HG02623 (cell line): ENCODE data around the gene UCN3.

Experiments
- ATAC-seq: cut with Tn5 transposase; IDR thresholded peaks from one replicate; pipeline ENCODE4 v1.9.1; 2021; ENCODE audit warnings: moderate library complexity; ENCODE audit not compliant: unreplicated experiment

UCN3 gene, protein sequence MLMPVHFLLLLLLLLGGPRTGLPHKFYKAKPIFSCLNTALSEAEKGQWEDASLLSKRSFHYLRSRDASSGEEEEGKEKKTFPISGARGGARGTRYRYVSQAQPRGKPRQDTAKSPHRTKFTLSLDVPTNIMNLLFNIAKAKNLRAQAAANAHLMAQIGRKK

DNA sequence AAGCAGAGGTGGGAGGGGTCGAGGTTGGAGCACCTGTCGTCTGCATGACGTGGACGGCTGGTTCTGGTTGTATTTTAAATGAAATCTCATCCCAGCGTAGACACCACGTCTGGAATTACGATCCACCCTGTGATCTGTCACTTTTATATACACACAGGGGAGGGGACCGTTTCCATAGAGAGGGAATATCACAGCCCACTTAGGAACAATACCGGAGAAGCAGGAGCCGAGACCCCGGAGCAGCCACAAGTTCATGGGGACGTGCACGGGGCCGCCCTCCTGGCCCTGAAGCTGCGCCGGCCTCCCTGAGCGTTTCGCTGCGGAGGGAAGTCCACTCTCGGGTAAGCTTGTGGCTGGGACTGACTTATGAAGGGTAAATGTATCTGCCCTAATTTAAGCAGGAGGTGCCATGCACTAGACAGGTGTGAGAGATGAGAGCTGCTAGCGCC, at the start of gene UCN3:
UCN3 (plus strand) TSS at position 77 of the 449 bp plus-strand sequence. CDS start 8,755 bp downstream, outside the sequence.
- ATAC-seq = no peak

DNA sequence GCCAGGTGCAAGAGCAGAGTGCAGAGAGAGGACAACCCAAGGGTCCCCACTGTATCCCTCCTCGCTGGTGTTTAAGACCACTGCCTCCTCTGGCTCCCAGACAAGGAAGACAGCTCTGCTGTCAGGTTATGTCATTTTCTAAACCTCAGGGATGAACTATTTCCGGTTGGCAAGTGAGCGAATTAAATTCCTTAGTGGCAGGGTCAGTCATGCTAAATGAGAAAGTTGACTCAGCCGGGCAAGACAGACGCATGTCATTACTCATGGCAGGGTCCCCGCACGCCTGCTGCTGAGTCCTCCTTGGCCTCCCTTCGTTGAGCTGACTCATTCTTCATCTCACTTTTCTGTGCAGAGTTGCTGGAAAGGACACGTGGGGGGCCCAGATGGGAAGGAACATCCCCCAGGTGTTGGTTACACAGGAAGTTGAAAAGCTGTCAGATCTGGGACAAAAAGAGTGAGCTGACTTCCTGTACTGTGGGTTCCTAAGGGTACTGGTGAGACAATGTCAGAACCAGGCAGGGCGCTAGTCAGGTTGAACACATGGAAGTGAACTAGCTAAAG, 47.1 kb upstream of the UCN3 start:
- ATAC-seq = no peak

DNA sequence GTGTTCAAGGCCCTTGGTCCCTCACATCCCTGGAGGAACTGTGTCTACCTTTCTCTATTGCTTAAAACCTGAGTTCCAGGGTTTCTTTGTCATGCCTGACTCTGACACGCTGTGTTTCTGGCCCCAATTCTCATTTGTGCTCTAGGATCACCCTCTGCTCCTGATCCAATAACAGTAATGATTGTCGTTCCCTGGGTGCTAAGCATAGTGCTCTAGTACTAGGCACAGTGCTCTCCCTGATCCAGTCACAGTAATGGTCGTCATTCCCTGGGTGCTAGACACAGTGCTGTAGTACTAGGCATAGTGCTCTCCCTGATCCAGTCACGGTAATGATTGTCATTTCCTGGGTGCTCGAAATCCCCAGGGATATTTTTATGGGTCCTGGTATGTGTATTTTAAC, 46.6 kb upstream of the UCN3 start:
- no peak for ATAC-seq

DNA sequence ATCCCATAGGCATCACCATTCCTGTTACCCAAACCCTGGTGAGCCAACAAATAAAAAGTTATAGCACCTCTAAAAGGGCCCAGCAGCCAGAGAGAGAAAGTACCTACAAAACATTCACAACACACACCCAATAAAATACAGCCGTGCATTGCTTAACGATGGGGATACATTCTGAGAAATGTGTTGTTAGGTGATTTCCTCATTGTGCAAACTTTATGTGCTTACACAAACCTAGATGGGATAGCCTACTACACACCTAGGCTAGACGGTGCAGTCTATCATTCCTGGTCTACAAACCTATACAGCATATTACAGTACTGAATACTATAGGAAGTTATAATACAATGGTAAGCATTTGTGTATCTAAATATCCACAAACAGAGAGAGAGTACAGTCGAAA, 44.9 kb upstream of the UCN3 start:
- ATAC-seq = no peak

DNA sequence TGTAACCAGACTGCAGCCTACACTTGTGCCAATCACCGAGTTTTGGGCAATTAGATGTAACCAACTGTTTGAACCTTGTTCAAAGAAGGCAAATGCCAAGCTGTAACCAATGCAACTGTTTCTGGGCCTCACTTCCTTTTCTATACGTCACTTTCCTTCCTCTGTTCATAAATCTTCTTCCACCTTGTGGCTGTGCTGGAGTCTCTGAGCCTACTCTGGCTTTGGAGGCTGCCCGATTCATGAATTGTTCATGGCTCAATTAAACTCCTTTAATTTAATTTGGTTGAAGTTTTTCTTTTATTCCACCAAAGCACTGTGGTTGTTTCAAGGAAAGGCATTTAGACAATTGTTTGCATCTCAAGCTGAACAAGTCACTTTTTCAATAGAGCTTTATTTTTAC, 43.5 kb upstream of the UCN3 start:
- ATAC-seq = no peak

DNA sequence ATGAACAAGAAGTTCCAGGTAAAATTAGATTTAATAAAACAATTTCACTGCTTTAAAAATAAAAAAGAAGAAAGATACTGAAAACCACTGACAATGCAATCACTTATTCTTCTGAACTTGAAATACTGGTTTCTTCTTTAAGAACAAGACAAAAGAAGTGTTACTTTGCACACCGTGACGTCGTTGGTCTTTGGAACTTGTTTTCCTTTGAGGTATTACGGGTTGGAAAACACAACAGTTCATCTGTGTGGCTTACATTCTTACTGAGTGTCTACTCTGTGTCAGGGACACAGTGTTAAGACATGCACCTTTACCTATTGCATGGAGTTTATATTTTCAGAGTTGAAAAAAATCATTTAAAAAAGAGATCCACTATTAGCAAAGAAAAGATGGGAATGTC, 41.3 kb upstream of the UCN3 start:
- ATAC-seq = no peak

DNA sequence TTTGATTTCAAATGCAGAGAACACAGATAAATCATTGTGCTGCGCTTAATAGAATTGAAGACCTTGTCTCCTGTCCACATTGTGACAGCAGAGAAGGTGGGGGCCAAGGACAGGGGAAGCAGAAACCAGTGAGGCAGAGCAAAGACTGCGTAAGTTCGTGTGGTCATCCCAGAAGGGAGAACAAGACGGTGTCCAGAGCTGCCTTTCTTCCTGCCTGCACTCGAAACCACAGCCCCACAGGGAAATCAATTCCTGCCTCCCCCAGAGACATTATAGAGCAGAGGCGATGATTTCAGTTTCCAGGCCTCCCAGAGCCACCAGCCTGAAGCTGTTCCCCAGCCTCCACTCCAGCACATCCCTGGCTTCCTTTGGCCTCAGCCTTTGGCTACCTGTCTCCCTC, 39.7 kb upstream of the UCN3 start:
- ATAC-seq = no peak

DNA sequence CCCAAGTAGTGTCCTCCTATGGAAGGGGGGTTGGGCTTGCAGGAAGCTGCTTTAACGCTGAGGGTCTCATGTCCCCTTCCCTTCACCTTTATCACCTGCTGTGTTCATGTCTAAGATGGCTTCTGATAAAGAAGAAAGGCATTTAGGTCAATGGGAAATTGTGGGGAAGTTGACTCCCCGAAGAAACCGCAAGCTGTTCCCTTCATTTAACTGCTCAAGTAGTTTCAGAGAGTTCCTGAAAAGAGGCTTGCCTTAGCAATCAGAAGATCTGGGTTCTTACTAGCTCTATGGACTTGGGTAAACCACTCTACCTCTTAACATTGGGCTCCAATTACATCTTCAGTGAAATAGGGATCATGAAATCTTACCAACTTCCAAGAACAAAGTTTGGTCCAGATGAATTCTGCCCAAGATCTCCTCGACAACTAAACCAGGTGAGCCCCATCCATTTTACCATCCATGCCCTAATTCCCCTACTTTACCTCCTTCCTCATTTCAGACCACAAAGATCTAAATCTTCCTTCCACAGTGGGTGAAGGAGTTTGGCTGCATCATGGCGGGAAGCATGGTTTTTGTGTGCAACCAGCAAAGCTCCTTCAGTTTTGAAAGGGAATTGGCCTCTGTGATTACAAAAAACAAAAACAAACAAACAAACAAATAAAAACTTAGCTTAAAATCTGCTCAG, 30.4 kb upstream of the UCN3 start:
- ATAC-seq = no peak

DNA sequence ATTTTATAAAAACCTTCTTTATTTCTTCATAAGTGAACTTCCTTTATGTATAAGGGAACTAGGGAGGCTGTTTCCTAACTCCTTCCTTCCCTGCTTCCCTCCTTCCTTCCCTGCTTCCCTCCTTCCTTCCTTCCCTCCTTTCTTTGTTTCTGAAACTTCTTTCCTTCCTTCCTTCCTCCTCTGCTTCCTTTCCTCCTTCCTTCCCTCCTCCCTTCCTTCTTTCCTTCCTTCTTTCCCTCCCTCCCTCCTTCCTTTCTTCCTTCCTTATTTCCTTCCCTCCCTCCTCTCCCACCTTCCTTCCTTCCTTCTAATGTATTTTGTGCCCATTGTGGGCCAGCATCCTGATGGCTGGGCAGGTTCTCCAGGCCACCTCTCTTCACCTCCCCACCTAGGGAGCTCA, 26.8 kb upstream of the UCN3 start:
- ATAC-seq = no peak

DNA sequence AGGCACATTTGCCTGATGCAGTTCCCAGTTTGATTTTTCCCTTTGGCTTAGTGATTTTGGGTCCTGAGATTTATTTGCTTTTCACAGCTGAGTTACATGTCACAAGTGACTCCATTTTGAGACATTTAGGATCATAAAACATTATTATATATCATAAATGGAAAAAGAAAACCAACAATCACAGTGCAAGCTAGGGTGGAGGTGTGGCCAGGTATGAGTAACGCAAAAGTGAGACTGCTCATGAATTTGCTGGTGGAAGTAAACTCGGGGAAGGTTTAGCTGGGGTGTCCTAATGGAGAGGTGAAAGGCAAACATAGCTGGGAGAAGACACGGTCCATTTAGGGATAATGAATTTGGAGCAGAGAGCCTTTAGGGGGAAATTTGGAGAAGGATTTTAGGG, 21.7 kb upstream of the UCN3 start:
- no peak for ATAC-seq

DNA sequence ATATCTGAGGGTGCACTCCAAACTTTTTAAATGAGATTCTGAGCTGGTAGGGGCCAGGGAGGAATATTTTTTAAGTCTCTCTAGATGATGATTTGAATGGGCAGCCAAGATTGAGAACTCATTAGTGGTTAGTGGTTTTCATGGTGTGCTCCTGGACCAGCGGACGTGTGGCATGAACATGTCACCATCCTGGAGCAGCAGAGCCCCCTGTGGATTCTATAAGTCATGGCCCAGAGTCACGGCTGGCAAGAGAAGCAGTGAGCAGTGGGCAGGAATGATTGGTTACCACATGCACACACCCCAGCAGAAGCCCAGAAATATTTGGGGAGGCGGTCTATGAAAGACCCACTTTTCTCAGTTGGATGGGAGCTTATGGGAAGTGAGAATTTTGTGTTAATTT, 21.2 kb upstream of the UCN3 start:
- ATAC-seq = no peak

DNA sequence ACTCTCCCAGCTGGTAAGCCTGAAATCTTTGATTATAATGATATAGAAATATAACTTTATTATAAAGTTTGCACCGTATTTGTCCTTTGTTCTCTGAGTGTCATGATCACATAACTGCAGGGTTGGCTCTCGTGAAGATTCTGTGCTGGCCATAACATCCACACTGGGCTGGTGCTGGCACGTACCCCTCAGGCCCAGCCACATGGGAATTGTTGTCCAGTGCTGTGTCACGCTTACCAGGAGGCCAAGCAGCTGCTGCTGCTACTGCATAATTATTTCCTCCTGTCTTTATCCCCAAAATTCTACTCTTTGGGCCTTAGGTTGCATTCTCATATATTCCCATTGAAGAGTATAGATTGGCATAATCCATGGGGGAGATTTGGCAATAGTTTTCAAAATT, 20.8 kb upstream of the UCN3 start:
- ATAC-seq = no peak

DNA sequence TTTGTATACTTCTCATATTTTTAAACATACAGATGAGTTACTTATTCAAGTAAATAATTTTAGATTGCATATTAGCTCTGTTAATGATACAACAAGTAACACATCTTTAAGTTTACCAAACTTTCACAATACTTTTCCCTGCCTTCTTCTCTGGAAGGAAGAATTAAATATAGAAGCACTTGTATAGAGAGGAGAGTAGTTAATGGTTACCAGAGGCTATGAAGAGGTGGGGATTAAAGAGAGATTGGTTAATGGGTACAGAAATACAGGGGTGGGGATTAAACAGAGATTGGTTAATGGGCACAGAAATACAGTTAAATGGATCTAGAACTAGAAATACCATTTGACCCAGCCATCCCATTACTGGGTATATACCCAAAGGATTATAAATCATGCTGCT, 20.0 kb upstream of the UCN3 start:
- no peak for ATAC-seq

DNA sequence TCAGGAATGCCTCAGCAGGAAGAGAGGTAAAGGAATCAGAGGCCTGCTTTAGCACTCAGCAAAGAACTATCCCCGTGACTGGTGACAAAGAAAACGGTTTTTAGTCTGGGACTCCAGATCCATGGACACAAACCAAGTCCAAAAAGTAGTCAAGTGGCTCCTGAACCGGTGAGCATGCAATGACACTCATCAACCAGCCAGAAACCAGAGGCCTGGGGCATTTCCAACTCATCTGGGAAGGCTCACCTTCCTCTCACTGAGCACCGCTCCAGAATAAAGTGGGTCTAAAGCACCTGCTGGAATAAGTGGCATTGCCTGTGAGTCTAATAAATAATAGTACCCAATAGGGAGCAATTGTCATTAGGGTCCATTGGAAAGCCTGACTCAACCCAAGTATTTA, 17.9 kb upstream of the UCN3 start:
- no peak for ATAC-seq

DNA sequence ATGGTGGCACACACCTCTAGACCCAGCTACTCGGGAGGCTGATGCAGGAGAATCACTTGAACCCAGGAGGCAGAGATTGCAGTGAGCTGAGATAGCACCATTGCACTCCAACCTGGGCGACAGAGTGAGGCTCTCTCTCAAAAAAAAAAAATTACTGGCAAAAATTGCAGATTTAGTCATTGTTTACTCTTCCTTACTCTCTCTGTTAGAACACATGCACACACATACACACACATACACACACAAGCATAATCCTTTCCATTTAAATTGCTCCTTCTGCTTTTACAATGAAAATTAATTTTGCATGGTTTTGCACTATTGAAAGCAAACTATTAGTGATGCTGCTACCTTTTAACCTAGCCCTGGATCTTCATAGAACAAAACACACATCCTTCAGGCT, 15.4 kb upstream of the UCN3 start:
- ATAC-seq = no peak

DNA sequence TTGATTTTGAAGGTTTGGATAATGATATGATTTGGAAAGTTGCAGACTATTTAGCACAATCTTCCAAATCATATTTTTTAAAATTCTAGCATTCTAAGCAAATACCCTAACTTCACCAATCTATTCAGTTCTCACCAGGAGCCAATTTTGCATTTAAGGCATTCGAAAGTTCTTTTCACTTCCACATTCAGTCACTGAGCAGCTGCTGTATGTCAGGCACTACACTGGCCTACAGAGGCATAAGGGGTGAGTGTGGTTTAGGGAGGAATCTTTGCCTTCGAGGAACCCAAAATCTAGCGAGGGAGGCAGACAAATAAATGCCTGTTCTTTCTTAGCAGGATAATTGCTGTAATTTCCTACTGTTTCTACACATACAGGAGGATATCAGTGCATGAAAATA, 10.7 kb upstream of the UCN3 start:
- peak; percentile 60 for ATAC-seq

DNA sequence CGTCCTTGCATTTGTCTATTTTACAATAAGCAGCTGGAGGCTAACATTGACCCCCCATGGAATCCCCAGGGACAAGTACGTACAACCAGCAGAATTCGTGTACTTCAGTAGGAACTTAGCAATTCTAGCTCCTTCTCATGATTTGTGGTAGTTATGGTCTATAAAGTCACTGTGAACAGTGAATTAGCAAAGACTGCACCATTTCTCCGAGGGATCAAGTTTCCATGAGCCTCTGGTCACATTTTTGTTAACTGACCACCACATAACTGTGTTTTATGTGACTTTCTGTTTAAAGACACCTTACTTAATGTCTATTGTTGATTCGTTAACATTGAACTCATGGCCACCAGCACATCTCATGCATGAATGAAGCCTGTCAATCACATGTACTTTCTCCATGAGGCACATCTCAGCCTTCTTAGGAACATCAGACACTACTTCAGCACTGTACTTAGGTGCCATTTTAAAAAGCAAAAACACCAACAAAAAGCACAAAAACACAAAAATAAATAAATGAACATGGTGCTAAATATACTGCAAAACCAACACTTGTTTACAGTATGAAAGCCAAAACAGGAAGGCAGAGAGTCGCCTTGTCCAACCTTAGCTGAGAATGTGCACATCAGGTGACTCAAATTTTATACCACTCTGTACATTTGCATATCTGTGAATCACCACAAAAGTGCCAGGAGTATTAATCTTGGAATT, 9.0 kb upstream of the UCN3 start:
- no peak for ATAC-seq

DNA sequence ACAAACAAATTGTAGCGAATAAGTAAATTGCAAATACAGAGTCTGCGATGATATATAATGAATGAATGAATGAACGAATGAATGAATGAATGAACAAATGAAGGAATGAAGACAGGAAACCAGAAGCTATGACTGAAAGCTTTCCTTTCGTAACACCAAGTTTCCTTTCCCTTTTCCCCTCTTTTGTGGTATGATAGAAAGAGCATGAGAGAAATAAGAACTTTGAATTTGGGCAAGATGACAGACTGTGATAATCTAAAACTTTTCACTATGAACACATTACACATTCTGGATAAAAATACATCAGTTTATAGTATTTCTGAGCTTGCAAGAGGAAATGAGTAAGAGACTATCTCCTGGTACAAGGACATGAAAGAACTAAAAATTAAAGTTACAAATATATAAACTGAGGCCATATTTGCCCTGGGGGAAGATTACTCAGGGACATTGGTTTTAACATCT, 8.4 kb upstream of the UCN3 start:
- no peak for ATAC-seq

DNA sequence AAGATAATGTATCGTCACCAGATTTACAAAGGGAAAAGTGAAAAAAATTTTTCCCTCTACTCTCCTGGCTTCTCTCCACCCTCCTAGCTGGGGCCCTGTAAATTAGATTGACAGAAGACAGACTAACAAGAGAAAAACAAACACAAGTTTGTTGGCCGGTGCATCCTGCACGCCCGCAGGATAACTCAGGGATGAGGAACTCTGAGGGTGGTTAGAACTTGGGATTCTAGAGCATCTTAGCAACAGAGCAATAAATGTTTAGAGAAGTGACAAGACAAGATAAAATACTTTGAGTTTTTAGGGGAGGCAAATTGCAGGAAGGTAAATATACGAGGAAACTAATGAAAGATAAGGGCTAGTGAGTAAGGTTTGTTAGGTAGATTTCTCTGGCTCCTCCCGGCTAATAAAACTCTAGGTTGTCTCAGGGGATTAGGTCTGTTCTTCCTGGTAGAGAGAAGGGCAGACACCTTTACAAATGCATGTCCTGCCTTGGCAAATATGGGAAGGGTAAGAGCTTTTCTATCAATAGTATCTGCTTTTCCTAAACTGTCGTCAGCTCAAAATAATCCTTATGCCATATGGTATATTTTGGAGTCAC, 4.3 kb upstream of the UCN3 start:
- ATAC-seq = no peak

DNA sequence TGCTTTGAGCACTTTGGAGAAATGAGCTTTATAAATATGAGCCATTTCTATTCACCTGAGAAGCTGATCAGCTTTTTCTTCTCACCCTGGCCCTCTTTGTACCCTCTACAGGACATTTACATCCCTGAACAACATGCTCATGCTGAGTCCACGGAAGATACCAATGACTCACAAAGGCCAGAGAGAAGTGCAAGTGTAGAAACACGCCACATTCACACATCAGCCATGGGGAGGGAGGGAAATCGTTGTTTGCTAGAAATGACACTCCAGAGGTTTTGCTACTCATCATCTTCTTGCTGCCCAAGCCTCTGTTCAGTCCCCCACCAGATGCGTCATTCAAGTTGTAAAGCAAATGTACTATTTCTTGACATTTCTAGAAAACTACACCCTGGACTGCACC, 2.8 kb upstream of the UCN3 start:
- no peak for ATAC-seq

DNA sequence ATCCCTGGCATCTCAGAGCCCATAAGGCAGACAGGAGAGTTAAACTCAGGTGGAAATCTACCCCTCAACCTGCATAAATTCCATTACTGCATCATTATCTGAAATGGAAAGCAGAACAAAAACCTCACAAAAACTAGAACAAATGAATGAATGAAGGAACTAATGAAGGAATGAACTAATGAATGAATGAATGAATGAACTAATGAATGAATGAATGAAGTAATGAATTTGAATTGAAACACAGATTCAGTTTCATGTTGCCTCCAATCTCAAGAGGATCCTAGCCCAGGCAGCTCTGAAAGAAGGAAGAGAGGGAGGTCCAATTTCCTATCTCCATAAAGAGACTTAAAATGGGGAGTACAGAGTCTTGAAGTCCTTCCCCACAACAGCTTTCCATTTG, 1.9 kb upstream of the UCN3 start:
- ATAC-seq = no peak

DNA sequence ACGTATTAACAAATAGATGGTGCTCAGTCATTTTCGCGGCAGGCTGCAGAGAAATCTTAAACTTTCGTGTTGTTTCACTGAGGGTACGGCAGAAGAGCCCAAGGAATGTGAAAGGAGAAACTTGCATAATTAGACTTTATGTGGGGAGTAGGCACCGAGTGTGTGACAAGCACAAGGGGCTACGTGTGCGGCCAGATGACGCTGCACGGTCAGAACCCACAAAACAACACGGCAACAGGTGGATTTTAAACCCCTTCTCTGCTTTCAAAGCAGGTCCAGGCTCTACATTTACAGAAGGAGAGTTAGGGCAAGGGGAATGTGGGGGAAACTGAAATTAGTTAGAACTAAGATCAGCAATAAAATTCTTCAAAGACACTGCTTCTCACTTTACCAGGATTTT, 392 bp upstream of the UCN3 start:
- ATAC-seq = no peak
